H9 (cell line): ENCODE measurements around the gene TRPV4. TPM values are rescaled to one million over a fixed set of nuclear protein-coding genes. Genes with fewer than 3 reads are reported as not detected.

Source experiments
- DNase-seq: peaks from one replicate; pipeline ENCODE4 v3.0.0-alpha.2; 2017
- H2AFZ ChIP-seq: one replicate; pipeline ENCODE4 v1.6.1; 2013; ENCODE audit warnings: mild to moderate bottlenecking, low read length, control low read depth, moderate library complexity
- H2AK5ac ChIP-seq: 2 replicates; pipeline ENCODE4 v1.6.1; 2013; ENCODE audit warnings: low read length, control low read depth, mixed read lengths; ENCODE audit not compliant: insufficient read length
- H2BK120ac ChIP-seq: one replicate; pipeline ENCODE4 v1.6.1; 2013; ENCODE audit warnings: low read depth, mild to moderate bottlenecking, low read length, control low read depth, inconsistent platforms; ENCODE audit not compliant: poor library complexity, severe bottlenecking
- H2BK12ac ChIP-seq: 2 replicates; pipeline ENCODE4 v1.6.1; 2013; ENCODE audit warnings: low read length, control low read depth, mixed read lengths, low read depth; ENCODE audit not compliant: insufficient read length
- H2BK15ac ChIP-seq: 2 replicates; pipeline ENCODE4 v1.6.1; 2013; ENCODE audit warnings: low read depth, low read length, control low read depth
- H2BK20ac ChIP-seq: one replicate; pipeline ENCODE4 v1.6.1; 2013; ENCODE audit warnings: low read depth, mild to moderate bottlenecking, low read length, control low read depth, inconsistent platforms; ENCODE audit not compliant: poor library complexity, severe bottlenecking
- H2BK5ac ChIP-seq: 2 replicates; pipeline ENCODE4 v1.6.1; 2013; ENCODE audit warnings: low read length, control low read depth, mixed read lengths; ENCODE audit not compliant: insufficient read length
- H3K14ac ChIP-seq: 2 replicates; pipeline ENCODE4 v1.6.1; 2013; ENCODE audit warnings: low read length, control low read depth; ENCODE audit not compliant: insufficient read depth
- H3K18ac ChIP-seq: 2 replicates; pipeline ENCODE4 v1.6.1; 2013; ENCODE audit warnings: low read depth, mild to moderate bottlenecking, mixed read lengths, low read length, control low read depth; ENCODE audit not compliant: insufficient read length
- H3K23ac ChIP-seq: 2 replicates; pipeline ENCODE4 v1.6.1; 2013; ENCODE audit warnings: low read length, control low read depth, mixed read lengths, low read depth; ENCODE audit not compliant: insufficient read length
- H3K23me2 ChIP-seq: 2 replicates; pipeline ENCODE4 v1.6.1; 2013; ENCODE audit warnings: low read depth, mild to moderate bottlenecking, mixed read lengths, low read length, control low read depth; ENCODE audit not compliant: insufficient read length, poor library complexity, severe bottlenecking
- H3K27ac ChIP-seq: 2 replicates; pipeline ENCODE4 v1.5.1; 2013; ENCODE audit warnings: low read length, control low read depth, mixed read lengths, low read depth; ENCODE audit not compliant: insufficient read length
- H3K27me3 ChIP-seq: 2 replicates; pipeline ENCODE4 v1.6.1; 2013; ENCODE audit warnings: low read length, control low read depth, inconsistent platforms; ENCODE audit not compliant: insufficient read depth
- H3K4ac ChIP-seq: 2 replicates; pipeline ENCODE4 v1.6.1; 2013; ENCODE audit warnings: low read depth, mild to moderate bottlenecking, control low read depth, inconsistent platforms, low read length, moderate library complexity
- H3K4me1 ChIP-seq: 2 replicates; pipeline ENCODE4 v1.6.1; 2013; ENCODE audit warnings: low read length, control low read depth, inconsistent platforms; ENCODE audit not compliant: insufficient read depth
- H3K4me2 ChIP-seq: 2 replicates; pipeline ENCODE4 v1.6.1; 2013; ENCODE audit warnings: low read length, control low read depth, mixed read lengths; ENCODE audit not compliant: insufficient read length, insufficient read depth
- H3K56ac ChIP-seq: 2 replicates; pipeline ENCODE4 v1.6.1; 2013; ENCODE audit warnings: low read depth, mild to moderate bottlenecking, mixed read lengths, low read length, control low read depth; ENCODE audit not compliant: insufficient read length
- H3K79me1 ChIP-seq: 2 replicates; pipeline ENCODE4 v1.6.1; 2013; ENCODE audit warnings: low read depth, mild to moderate bottlenecking, moderate library complexity, low read length, control low read depth, inconsistent platforms; ENCODE audit not compliant: insufficient read depth, poor library complexity, severe bottlenecking
- H3K79me2 ChIP-seq: 2 replicates; pipeline ENCODE4 v1.6.1; 2013; ENCODE audit warnings: low read length, control low read depth, inconsistent platforms; ENCODE audit not compliant: insufficient read depth
- H3K9ac ChIP-seq: 2 replicates; pipeline ENCODE4 v1.6.1; 2013; ENCODE audit warnings: low read length, control low read depth, mixed read lengths; ENCODE audit not compliant: insufficient read length; ENCODE audit errors: extremely low read depth
- H3K9me3 ChIP-seq: one replicate; pipeline ENCODE4 v1.6.1; 2013; ENCODE audit warnings: low read depth, low read length, inconsistent platforms; ENCODE audit not compliant: control insufficient read depth
- H3T11ph ChIP-seq: one replicate; pipeline ENCODE4 v1.6.1; 2013; ENCODE audit warnings: mild to moderate bottlenecking, low read length, control low read depth, inconsistent platforms
- H4K20me1 ChIP-seq: one replicate; pipeline ENCODE4 v1.6.1; 2013; ENCODE audit not compliant: control insufficient read depth, insufficient read length, insufficient read depth
- H4K5ac ChIP-seq: 2 replicates; pipeline ENCODE4 v1.6.1; 2013; ENCODE audit warnings: low read depth, mild to moderate bottlenecking, mixed read lengths, low read length, control low read depth; ENCODE audit not compliant: insufficient read length
- H4K8ac ChIP-seq: replicated peaks from 2 replicates; pipeline ENCODE4 v1.6.1; 2013; ENCODE audit warnings: low read length, control low read depth, mixed read lengths, low read depth; ENCODE audit not compliant: insufficient read length
- H4K91ac ChIP-seq: 2 replicates; pipeline ENCODE4 v1.6.1; 2013; ENCODE audit warnings: low read depth, mild to moderate bottlenecking, moderate library complexity, mixed read lengths, low read length, control low read depth; ENCODE audit not compliant: insufficient read length
- H3K27ac Mint-ChIP-seq, 3 experiments: 2 replicates in 2 of 3; 3 replicates in 1 of 3; pipeline ENCODE4 v1.8.0; 2020 to 2021; ENCODE audit warnings: mixed read lengths in 3 of 3, mild to moderate bottlenecking in 1 of 3, moderate library complexity in 1 of 3
- H3K27me3 Mint-ChIP-seq: 2 replicates; pipeline ENCODE4 v1.8.0; 2021; ENCODE audit warnings: low read depth, mild to moderate bottlenecking, moderate library complexity, mixed read lengths
- H3K36me3 Mint-ChIP-seq, 3 experiments: 2 replicates in 2 of 3; 3 replicates in 1 of 3; pipeline ENCODE4 v1.8.0; 2020 to 2021; ENCODE audit warnings: low read depth in 3 of 3, mixed read lengths in 3 of 3; ENCODE audit not compliant: insufficient read depth in 1 of 3
- H3K4me1 Mint-ChIP-seq, 2 experiments: 2 replicates each; pipeline ENCODE4 v1.8.0; 2020; ENCODE audit warnings: mixed read lengths in 2 of 2
- H3K4me3 Mint-ChIP-seq, 2 experiments: 2 replicates in 1 of 2; 3 replicates in 1 of 2; pipeline ENCODE4 v1.8.0; 2020 to 2021; ENCODE audit warnings: mild to moderate bottlenecking in 2 of 2, mixed read lengths in 2 of 2, moderate library complexity in 1 of 2
- H3K9me3 Mint-ChIP-seq, 2 experiments: 2 replicates in 1 of 2; 3 replicates in 1 of 2; pipeline ENCODE4 v1.8.0; 2020; ENCODE audit warnings: mild to moderate bottlenecking in 2 of 2, mixed read lengths in 2 of 2, moderate library complexity in 1 of 2
- WGBS: extraction: QIAGEN DNeasy Blood & Tissue Kit; methylation state at CpG from one replicate; pipeline ENCODE4 v1.1.7; 2013; ENCODE audit warnings: missing lambda C conversion rate, low lambda C conversion rate, mixed read lengths; ENCODE audit not compliant: insufficient read length; ENCODE audit errors: extremely low coverage; 5-methylcytosine and 5-hydroxymethylcytosine counted together
- total RNA-seq: library from RNA; stranded (reverse); gene quantifications from 2 replicates; pipeline ENCODE4 v1.2.1, GENCODE V29; 2021
- TF ChIP-seq, protein P1 (sequence below): fragments of 200-600 bp; sonication (generic); conservative IDR thresholded peaks from 3 replicates; pipeline ENCODE4 v1.8.0; 2021; ENCODE audit warnings: antibody characterized with exemption, mild to moderate bottlenecking

TRPV4 gene
- total RNA-seq, 1 experiment from 2014 or later, result 4.9 TPM

DNA sequence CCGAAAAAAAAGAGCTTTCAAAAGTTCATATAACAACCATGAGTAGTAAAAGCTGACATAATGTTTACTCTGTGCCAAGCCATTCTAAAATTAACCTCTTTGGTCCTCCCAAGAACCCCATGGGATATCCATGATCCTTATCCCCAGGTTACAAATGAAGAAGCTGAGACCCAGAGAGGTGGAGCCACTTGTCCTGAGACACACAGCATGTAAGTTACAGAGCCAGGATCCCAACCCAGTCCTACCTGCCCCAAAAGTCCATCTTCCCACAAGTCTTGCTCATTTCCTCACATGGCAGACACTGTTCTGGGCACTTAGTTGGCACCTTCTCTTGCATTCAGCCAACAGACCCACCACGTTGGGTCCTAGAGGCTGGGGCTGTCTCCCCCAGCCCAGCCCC is 37.1 kb downstream of the TRPV4 start:
- no peak overlapping the region for H3T11ph ChIP-seq
- H2BK20ac ChIP-seq, result no peak overlapping the region
- H3K9me3 ChIP-seq, result no peaks in the 10 kb centered on the region
- H3K9me3 Mint-ChIP-seq, result no peaks in the 10 kb centered on the region
- H3K27me3 ChIP-seq, result no peaks in the 10 kb centered on the region
- H3K56ac ChIP-seq, result no peak overlapping the region
- no peaks in the 10 kb centered on the region for H3K23me2 ChIP-seq
- no peaks in the 10 kb centered on the region for H3K4me1 ChIP-seq
- H2AFZ ChIP-seq, result no peak overlapping the region
- H2BK5ac ChIP-seq, result no peak overlapping the region
- peaks cover 2% of the 10 kb centered on the region for H4K20me1 ChIP-seq
- no peak overlapping the region for H4K8ac ChIP-seq
- no peaks in the 10 kb centered on the region for H3K27me3 Mint-ChIP-seq
- no peak overlapping the region for H3K23ac ChIP-seq
- no peak overlapping the region for H2BK15ac ChIP-seq
- H3K79me1 ChIP-seq, result no peaks in the 10 kb centered on the region
- WGBS, result no CpG with 5 or more reads among the region's 2 CpGs
- H3K36me3 Mint-ChIP-seq, result peaks cover 0 to 9% (median 5%) of the 10 kb centered on the region in 3 experiments; a peak in 1 of 7 replicates
- no peak overlapping the region for H3K27ac ChIP-seq
- H3K79me2 ChIP-seq, result no peaks in the 10 kb centered on the region
- no peak overlapping the region for H3K27ac Mint-ChIP-seq
- H2AK5ac ChIP-seq, result no peak overlapping the region
- H4K91ac ChIP-seq, result no peak overlapping the region
- peaks cover 4 to 8% of the 10 kb centered on the region in 2 experiments; a peak in 3 of 4 replicates for H3K4me1 Mint-ChIP-seq
- H3K18ac ChIP-seq, result no peak overlapping the region
- no peak for DNase-seq
- no peak overlapping the region for H2BK120ac ChIP-seq
- H3K9ac ChIP-seq, result no peak overlapping the region
- H3K14ac ChIP-seq, result no peak overlapping the region
- TF ChIP-seq, protein P1, sequence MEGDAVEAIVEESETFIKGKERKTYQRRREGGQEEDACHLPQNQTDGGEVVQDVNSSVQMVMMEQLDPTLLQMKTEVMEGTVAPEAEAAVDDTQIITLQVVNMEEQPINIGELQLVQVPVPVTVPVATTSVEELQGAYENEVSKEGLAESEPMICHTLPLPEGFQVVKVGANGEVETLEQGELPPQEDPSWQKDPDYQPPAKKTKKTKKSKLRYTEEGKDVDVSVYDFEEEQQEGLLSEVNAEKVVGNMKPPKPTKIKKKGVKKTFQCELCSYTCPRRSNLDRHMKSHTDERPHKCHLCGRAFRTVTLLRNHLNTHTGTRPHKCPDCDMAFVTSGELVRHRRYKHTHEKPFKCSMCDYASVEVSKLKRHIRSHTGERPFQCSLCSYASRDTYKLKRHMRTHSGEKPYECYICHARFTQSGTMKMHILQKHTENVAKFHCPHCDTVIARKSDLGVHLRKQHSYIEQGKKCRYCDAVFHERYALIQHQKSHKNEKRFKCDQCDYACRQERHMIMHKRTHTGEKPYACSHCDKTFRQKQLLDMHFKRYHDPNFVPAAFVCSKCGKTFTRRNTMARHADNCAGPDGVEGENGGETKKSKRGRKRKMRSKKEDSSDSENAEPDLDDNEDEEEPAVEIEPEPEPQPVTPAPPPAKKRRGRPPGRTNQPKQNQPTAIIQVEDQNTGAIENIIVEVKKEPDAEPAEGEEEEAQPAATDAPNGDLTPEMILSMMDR, result no peak
- H3K4me3 Mint-ChIP-seq, result no peak overlapping the region
- no peak overlapping the region for H3K4me2 ChIP-seq
- H4K5ac ChIP-seq, result no peak overlapping the region
- no peak overlapping the region for H2BK12ac ChIP-seq
- H3K4ac ChIP-seq, result no peak overlapping the region
